Mesenteric fat pad (tissue), 1 donor: ENCODE data around the gene ELP4. TPM values are rescaled to one million over a fixed set of nuclear protein-coding genes. Genes with fewer than 3 reads are reported as not detected.

Experiments
- DNase-seq: peaks from one replicate; pipeline ENCODE4 v3.0.0-alpha.2; 2020; ENCODE audit warnings: low spot score
- total RNA-seq: library from RNA; stranded (reverse); fragmentation: NEBNext Ultra II Directional; extraction: Animal tissue kit (Norgen Biotek cat#: 25700); gene quantifications from one replicate; pipeline ENCODE4 v1.2.1, GENCODE V29; 2021
- donor health status: DM: yes; HTN: yes; CAD: no.

ELP4 gene
- total RNA-seq, 1 donor from 2014 or later: 16.4 TPM

DNA sequence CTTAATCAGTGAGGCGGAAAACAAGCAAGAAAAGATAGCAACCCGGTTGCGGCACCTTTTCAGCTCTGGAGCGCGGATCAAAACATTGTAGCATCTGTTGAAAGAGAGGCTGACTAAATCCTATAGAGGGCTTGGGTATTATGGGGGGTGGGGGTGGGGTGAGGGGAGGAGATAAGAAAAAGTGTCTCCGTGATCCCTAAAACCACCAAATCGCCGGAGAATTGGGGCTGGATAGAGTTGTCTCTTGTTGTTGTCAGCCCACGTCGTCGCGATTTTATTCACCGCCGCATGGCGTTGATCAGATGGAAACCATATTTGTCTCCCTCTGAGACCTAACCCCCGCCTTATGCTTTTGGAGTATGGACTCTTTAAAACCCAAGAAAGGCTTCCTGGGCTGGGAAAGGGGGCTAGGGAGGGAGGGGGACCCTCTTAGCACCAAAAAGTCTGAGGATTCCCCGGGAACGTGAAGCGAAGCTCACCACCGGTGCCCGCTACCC lies 288.5 kb downstream of the ELP4 start:
- no peak for DNase-seq

- no peak for DNase-seq
Observed at GRCh38 chr11:31798554-31799434, 289.2 kb downstream of the ELP4 start.

DNA sequence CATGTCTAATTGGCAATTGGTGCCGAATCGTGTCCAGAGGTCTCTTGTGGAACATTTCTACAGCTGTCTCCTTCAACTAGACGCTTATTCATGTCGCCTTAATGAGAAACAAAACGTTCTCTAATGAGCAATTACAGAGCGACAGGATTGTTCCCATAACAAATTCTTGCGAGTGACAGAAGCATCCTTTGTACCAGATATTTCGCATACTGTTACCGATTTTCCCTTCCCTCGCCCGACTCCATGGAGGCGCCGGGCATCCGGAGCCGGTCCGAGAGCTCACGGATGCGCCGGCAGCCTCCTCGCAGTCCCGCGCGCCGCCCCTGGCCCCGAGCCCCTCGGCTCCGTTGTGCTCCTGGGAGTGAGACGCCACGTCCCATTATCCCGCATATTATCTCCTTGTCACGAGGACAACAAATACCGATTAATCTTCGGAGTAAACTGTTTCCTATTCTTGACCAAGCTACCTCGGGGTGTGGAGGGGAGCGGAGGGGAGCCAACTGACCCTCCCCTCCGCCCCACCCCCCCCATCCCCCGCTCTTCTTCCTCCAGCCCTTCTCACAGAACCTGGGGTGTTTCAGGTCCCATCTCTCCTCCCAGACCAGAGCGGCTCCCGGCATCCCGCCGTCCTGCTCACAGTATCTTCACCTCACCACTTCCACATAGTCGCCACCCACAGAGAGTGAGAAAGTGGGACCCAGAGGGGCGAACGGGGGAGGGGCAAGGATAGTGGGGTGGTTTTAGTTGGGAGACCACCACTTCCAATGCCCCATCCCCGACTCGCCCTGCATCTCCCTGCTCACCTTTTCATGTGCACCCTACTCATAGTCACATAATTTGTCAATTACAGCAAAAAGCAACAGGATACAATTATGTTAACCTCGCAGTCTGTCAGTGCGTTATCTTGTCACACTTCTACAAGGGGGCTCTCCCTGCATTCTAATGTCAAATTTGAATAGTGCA lies 290.1 kb downstream of the ELP4 start:
- no peak for DNase-seq

DNA sequence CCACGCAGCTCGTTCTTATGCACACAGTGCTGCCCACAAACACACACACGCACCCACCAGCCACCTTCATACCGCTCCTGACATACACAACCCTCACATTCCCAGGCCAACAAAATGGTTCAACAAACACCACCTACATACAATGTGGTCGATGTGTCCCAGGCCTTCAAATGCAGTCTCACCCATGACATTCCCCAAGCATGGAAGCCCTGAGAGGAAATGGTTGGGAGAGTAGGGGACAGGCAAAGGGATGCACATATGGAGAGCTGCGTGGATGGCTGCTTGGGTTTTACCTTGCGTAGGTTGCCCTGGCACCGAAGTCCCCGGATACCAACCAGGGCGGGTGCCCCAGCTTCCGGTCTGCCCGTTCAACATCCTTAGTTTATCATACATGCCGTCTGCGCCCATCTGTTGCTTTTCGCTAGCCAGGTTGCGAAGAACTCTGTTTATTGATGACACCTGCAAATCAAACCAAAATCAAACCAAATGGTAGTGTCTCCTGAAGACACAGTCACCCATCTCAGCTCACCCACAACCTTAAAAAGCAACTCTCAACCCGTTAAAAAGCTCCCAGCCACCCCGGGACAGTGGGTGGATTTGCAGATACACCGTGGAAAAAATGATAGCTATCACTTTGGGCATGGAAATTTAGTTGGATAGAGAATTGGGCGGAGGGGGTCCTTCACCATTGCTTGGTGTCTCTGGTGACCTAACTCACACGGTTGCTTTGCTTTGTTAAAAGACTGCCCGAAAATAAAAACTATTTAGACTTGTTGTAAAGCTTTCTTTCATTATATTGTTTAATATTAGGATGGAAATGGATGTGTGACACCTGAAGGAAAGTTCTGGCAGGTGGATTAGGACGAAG lies 291.1 kb downstream of the ELP4 start:
- no peak for DNase-seq

DNA sequence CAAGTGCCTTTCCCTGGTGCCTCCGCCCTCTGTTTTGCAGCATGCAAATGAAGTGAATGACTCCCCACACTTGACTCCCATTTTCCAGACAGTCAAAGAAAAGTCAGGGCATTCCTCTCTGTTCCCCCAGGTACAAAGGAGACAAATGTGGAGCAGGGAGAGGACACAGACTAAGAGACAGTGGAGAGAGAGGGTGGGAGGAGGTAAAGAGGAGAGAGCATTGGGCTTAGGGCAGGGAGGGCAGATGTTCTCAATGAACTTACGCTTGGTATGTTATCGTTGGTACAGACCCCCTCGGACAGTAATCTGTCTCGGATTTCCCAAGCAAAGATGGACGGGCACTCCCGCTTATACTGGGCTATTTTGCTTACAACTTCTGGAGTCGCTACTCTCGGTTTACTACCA lies 291.7 kb downstream of the ELP4 start:
- no peak for DNase-seq

DNA sequence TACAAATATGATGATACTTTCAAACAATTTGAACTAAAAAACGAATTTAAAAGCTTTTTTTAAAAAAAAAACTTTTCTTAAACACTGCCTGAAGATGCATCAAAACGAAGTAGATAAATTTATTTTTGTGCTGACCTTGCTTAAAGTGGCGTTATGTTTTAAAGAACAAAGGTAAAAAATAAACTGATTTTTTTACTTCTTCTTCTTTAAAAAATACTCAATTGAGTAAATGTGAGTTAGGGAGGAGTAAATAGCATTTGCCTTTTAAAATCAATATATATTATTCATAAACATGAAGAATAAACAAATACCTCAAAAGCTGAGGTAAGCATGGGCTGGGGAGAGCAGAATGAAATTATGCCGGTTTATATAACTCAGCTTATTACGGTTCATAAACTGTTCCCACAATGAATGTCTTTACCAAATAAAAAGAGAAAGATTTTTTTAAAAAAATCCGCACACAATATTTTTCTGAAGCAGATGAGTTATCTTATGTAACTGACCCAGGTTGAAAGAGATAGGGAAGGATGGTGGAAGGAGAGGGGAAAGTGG lies 292.5 kb downstream of the ELP4 start:
- no peak for DNase-seq

GRCh38 chr11:31802609-31802989 lies 293.0 kb downstream of the ELP4 start:
- no peak for DNase-seq

DNA sequence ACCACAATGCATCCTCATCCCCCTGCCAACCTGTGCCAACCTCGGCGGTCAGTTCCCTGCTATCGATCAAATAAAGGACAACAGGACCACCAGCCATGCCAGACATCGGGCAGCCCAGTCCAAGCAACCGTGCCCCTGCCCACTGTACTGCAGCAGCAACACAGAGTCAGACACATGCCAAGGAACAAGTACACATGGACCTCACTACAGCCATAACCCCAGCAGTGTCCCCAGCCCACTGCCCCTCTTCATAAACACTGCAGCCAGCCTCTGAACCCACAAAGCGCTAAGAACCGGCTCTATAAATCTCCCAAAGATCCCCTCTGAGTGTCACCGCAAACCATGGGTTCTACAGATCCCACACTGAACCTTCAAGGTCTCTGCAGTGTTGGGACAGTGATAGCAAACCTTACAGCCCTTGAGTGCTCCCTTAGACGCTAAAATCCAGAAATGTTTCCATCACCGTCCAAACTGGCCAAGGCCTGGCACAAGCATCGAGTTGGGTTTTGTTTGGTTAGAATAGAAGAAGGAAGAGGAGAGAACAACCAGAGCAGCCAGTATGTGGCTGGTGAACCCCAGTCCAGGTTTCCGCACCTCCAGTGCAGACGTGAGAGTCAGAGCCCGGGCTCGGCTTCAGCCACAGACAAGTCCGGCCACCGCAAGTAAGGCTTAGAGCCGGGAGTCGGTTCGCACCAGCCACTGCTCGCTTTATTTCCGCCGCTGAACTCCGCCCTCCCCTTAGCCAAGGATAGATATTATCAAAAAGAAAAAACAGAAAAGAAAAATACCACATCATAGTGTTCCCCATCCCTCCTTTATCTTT lies 293.6 kb downstream of the ELP4 start:
- no peak for DNase-seq

DNA sequence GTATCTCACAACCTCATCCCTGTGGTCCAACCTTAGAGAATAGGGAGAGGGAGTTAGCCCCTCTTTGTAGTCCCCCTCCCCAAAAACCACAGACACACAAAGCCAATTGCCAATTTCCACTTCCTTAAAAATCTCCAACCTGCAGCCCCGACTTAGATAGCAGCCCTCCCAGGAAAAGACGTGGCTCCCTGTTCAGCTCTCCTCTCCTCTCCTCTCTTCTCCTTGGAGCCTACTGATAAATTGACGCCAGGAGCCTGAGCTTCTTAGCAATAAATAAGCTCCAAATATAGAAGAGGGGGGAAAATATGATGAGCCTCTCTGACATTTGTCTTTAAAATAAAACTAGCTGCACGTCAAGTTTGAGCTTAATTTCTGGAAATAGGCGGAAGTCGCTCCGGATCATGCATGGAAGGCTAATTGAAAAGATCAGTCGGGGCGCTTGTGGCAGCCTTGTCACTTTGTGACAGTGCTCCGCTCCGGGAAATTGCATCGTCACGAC lies 294.3 kb downstream of the ELP4 start:
- DNase-seq: no peak

DNA sequence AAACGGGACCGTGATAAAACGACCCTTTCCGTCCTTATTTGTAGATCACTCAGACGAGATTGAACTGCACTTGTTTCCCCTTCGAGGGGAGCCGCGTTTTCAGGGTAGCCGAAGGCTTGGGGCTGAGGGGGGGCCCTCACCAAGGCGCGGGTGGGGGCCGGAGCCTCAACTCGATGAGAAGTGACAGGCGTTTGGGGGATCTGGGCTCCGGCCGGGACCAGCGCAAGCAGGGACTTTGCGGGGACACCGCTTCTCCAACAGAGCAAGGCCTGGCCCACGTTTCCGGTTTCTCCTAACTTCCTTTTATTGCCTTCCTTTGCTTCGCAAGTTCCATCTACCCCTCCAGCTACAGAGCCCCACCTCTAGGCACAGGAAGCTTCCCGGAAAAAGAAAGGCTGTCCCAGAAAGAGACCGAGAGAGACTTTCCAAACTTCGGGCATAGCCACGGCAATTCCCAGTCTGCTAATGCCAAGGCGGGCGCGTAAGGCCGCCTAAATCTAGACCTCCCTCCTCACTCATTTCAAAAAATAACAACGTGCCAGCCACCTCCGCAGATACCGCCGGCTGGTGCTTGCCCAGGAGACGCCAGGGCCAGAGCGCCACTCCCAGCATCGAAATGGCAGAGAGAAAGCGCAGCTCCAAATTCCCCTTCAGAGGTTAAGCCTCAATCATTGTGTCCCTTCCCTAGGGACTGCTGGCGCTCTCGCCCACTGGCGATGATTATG lies 294.9 kb downstream of the ELP4 start:
- no peak for DNase-seq

DNA sequence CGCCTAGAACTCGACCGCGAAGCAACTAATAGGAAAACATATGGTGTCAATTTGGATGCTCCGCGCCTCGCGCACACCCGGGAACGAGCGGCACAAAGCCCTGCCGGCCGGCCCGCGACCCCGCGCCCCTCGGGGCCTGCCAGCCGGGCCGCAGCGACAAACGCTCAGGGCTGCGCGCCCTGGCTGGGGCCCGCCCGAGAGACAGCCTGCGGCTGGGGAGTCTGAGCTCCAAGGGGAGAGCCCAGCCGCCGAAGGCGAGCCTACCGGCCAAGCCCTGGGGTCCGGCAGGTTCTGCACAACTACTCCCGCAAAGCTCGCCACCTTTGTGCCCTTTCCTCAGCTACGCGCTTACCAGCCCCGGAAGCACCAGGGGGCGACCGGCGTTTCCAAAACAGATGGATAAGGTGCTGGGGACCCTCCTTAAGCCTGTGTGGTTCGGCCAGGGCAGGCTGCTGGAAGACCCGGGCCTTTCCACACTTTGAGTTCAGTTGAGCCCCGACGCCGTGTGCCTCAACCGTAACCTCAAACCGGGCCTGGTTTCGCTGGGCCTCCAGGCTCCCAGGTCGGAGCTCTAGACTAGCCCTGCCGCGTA lies 295.6 kb downstream of the ELP4 start:
- no peak for DNase-seq

DNA sequence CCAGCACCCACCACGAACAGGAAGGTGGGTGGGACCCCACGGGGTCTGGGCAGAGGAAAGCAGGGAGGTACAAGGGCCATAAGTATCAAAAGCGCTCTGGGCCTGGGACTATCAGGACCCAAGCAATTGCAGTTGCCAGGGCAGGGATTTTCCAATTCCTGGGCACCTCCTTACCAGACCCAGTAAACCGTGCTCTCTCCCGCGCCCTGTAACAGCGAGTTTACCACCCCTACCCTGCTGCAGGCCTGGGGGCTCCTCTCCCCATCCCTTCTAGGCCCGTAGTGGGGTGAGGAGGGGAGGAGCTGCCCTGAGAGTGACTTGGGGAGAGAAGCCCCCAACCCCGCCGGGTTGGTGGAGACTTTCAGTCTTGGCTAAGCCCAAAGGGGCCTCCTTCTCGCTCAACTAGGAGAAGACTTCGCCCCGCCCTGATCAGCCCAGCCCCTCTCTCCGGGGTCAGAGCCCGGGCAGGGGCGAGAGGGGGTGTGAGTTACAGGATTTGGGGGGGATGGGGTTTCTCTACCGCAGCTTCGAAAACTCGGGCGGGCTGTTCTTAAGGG lies 296.1 kb downstream of the ELP4 start:
- no peak for DNase-seq

GRCh38 chr11:31806186-31806927 lies 296.8 kb downstream of the ELP4 start:
- no peak for DNase-seq

DNA sequence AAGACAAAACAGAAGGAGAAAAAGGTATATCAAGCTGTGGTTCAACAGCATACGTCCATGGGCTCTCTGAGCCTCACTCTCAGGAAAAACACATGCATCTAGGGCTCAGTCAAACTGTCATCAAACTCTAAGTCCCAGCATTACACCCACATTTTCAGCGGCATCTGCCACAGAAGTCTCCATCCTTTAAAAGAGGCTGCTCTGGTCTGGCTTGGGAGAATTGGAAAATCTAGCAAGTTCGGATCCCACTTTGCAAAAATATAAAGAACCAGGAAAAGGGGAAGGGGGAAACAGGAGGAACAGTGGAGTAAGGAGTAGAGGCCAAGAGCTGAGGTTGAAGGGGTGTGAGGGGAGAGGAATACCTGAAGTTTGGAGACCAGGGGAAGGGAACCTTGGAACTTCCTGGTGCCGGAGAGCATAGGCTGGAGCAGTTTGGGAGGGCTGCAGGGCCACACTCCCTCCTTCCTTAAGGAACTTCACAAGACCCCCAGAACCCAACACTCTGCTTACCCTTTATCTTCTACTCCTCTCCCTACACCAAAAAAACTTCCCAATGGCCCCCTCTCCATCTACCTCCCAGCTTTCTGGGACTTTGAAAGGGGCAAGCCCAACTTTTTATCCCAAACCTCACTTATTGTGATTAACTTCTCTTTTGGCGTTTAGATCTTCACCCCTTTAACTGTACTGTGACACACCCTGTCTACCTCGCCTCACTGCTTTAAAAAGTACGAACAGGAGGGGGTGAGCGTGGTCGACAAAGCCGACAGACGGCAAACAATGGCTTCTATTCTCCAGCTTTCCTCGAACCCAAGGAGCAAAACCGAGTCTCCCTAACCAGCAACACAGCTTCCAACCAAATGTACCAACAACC lies 297.6 kb downstream of the ELP4 start:
- no peak for DNase-seq

DNA sequence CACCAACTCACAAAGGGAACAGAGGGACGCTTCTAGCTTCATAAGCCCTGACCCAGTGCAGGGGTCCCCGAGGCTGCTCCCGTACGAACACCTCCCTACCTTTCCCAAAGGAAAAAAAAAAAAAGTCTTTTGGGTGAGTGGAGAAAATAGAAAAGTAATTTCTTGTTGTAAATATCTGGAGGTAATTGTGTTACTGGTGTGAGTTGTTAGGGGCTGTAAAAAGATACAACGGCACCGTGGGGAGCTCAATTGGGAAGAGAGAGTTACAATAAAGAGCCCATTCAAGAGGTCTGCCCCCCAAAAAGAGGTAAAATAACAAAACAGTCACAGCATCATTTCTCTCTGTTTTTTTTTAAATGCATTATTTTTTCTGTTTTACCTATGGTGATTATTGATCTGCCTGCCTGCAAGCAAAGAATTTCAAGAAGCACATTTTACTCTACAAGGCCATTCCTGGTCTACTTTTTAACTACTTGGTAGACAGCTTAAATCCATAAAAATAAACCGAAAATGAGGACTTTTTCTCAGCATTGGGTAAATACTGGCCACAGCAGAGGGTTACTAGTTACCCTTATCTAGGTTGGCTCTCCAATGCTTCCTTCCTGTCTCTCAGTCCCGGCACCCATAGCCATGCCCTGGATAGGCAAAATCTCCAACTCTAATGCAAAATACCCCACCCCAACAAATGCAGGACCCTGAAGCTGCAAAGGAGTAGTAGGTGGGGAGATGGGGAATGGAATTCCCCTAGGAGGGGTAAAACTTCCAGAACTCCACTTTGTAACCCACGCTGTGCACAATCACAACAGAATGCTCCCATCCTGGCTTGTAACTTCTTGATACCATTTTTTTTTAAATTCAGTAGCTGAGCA lies 298.5 kb downstream of the ELP4 start:
- no peak for DNase-seq
